ENCODE results near the gene TXNDC15.
"Not testable (repeated sequence)": the region's sequence is repeated elsewhere in the genome, so short reads cannot be mapped to it uniquely, and the experiment has no call there.

The TXNDC15 gene

GRCh38 chr5:134873987-134874830 is at the start of gene TXNDC15:
Gene TXNDC15, plus strand, starts transcription at chr5:134874371. Its CDS starts 57 bp downstream, at chr5:134874428.
- DNase-seq = peak; percentile 81 to 83

DNA sequence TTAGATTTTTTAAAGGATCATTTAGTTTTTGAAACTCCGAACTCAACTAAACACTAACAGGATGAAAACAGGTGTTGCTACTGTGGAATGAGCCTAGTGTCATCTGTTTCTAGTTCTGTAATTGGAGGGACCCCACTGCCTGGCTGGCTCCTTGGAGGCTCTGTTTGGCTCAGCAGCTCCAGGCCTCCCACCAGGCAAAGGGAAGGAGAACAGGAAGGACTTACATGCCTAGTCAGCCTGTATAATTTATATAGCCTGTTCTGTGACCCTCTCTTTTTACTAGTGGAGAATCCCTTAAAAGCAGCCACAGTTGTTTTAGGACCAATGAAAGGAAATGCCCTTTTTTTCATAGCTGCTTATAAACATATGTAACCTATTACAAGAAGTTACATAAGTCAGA is 49.5 kb upstream of the TXNDC15 start:
- DNase-seq = no peak

- no peak for DNase-seq
Measured at GRCh38 chr5:134825212-134825611, 49.0 kb upstream of the TXNDC15 start.

DNA sequence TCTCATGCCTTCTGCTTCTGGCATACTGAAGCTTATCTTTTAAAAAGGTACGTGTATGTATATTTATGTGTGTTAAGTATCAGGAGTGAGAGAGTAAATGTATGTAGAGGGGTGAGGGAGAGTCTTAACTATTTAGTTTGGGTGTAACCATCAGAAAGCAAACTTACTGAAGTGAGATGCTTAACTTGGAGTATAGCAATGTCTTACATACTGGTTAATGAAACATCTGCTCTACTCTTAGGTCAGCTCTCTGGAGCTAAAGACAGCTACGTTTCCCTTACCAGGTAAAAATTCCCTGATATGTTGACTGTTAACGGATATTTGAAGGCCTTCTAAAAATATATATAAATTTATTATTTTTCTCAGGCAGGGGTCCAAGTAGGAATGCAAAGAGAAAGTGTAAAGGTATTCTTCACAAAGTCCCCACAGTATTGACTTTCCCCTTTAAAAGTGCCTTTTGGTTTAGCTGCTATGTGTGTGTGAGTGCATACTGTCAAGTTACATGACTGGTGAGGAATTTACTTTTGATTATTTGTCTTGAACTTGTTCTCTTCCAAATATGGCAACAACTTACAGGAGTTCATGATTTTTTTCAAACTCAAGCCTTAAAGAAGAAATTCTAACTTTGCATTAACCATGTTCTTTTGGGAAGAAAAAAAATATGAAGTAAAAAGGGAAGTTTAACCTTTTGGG is 40.7 kb upstream of the TXNDC15 start:
- no peak for DNase-seq

DNA sequence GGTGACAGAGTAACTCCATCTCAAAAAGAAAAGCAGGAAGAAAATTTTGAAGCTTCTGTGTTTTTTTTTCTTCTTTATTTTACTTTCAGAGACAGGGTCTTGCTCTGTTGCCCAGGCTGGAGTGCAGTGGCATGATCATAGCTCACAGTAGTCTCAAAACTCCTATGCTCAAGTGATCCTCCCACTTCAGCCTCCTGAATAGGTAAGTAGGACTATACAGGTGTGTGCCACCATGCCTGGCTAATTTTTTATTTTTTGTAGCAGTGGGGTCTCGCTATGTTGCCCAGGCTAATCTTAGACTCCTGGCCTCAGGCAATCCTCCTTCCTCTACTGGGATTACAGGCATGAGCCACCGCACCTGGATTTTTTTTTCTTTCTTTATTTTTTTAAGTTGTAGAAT is 38.5 kb upstream of the TXNDC15 start:
- DNase-seq = no peak

DNA sequence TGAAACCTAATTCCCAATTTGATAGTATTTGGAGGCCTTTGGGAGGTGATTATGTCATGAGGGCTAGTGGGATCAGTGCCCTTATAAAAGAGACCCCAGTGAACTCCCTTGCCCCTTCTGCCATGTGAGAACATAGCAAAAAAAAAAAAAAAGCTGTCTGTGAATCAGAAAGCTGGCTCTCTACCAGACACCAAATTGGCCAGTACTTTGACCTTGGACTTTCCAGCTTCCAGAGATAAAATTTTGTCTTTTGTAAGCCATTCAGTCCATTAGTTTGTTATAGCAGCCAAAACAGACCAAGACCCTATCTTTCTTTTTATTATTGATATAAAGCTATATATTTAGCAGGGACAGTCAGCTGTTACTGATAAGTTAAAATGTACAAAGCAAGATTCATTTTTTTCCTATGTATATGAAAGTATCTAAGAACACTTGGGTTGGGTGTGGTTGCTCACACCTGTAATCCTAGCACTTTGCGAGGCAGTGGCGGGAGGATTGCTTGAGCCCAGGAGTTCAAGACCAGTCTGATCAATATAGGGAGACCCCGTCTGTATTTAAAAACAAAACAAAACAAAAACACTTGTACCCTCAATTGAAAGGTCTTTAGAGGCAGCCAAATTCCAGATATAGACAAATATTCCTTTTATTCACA is 36.5 kb upstream of the TXNDC15 start:
- DNase-seq = no peak

DNA sequence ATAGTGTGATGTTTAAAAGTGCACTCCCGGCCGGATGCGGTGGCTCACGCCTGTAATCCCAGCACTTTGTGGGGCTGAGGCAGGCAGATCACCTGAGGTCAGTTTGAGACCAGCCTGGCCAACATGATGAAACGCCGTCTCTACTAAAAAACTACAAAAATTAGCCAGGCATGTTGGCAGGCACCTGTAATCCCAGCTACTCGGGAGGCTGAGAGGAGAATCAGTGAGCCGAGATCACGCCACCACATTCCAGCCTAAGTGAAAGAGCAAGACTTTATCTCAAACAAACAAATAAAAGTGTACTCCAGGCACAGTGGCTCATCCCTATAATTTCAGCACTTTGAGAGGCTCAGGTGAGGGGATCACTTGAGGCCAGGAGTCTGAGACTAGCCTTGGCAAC is 35.8 kb upstream of the TXNDC15 start:
- not testable (repeated sequence) for DNase-seq

DNA sequence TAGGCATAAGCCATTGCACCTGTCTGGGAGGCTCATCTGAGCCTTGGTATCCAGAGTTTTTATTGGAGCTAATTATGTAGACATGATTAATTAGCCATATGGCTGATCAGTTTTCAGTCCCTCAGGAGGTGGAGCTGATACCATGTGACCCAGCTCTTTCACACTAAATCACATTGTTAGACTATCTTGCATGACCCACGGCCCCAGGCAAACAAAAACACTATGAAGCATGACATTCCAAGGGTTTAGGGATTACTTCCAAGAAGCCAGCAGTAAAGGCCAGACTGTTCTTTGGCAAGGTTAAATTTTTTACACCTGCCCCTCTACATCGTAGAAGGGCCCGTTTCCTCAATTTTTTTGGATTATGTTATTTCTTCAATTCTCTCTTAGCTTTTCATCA is 33.4 kb upstream of the TXNDC15 start:
- DNase-seq = no peak

DNA sequence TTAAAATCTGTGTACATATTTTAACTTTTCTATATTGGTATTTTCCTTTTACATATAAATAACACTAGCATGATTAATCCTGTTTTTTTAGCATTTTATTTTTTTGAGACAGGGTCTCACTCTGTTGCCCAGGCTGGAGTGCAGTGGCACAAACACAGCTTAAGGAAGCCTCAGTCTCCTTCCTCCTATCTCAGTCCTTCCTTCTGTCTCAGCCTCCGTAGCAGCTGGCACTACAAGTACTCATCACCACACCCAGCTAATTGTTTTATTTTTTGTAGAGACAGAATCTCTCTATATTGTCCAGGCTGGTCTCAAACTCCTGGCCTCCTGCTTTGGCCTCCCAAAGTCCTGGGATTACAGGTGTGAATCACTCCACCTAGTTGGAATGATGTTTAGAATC is 29.9 kb upstream of the TXNDC15 start:
- DNase-seq = no peak

DNA sequence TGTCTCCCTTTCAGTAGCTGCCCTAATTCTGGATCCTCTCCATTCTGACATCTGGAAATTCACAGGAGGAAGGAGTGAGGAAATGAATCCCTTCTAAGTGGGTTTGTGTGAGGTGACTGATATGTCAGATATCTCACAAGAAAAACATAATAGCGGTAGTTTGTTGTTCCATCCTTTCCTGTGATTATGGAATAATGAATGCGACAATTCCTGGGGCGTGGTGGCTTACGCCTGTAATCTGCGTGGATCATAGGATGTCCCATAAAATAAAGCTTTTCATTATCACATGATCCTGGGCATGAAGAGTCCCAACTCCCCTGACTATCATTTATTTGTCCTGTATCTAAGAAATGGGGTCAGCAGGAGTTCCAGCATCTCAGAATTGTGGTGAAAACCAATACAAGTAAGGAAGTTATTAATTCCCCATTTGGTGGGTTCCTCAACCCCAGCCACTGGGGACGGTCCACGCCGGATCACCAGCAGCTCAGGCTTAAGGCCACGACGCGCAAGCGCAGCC is 28.8 kb upstream of the TXNDC15 start:
- DNase-seq = no peak

DNA sequence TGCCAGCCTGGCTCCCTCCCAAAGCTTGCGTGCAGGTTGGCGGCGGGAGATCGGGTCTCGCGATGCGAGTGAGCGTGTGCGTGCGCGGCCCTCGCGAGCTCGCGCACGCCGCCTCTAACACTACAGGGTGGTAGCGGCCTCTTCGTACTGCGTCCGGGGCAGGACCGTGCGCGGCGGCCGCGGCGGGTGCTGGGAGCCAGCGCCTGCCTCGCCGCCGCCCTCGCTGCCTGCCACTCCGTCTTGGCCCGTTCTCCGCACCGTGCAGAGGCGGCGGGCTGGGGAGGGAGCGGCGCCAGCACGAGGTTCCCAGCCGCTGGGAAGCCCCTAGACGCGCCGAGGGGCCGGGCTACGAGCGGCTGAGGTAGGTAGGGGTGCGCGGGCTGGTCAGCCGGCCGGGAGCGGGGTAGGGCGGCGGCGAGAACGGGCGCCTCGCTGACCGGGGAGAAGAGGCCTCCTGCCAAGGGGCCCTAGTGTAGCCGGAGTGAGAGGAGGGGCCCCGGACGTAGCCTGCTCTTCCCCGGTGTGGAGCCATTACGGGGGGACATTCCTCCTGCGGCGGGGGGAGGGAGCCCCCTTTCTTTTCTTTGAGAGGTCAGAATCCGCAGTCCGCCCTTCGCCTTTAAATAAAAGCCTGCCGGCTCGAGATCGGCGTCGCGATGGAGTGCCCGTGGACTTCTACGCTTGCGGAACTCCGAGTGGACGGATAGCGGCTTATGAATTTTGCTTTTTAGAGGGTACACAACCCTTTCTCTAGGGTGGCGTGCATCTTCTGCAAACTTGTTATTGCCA is 28.1 kb upstream of the TXNDC15 start, which contains the start of gene C5orf24:
Gene C5orf24 (plus strand): TSS at position 117 of the 789 bp plus-strand sequence. CDS start 8,933 bp downstream, outside the sequence.
- peak; percentile 89 to 94 for DNase-seq

DNA sequence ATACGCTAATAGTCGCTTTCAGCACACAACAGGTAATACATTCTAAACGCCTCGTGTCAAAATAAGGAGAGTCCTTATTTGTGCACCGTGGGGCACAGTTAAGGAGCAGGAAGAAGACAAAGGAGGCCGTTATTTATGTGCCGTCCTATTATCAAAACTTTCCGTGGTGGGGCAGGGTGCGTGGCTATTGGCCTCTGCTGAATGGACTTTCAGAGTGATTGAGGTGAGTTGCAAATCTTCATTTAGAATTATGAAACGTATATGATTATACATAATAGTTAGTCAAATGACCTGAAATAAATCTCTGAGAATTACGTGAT is 27.6 kb upstream of the TXNDC15 start:
- peak; percentile 39 to 44 for DNase-seq

DNA sequence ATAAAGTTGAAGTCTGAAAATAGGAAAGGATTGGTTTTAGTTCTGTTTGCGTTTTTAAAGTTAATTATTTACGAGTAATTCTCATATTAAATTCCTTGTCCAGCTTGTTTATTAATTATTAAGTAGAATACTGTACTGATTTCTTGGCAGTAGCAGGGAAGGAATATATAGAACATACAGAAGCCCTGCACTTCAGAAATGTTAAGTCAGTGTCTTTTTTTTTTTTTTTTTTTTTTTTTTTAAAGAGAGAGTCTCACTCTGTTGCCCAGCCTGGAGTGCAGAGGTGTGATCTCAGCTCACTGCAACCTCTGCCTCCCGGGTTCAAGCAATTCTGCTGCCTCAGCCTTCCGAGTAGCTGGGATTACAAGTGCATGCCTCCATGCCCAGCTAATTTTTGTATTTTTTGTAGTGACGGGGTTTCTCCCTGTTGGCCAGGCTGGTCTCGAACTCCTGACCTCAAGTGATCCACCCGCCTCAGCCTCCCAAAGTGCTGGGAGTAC is 24.7 kb upstream of the TXNDC15 start:
- DNase-seq = not testable (repeated sequence)

DNA sequence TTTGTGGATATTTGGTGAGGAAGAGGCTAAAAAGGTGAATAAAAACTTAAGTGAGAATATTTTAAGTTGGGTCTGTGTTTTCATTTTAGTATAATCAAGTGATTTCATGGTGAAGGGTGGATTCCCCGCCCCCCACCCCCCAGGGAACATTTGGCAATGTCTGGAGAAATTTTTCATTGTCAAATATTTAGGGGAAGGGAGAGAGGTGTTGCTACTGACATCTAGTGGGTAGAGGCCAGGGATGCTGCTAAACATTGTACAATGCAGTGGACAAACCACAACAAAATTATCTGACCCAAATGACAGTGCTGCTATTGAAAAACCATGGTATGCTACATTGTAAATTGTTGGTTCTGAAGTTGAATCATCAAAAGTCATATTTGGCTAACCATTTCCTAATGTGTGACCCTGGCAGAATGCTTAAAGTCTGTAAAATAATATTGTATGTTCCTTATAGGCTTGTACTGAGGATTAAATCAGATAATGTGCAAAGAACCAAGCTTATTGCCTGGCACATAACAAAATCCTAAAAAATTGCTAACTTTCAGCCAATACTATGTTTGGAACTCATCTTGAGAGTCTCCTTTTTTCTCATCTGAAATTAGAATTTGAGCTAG is 22.8 kb upstream of the TXNDC15 start:
- DNase-seq = no peak

GRCh38 chr5:134856465-134856864 is 17.7 kb upstream of the TXNDC15 start:
- DNase-seq = not testable (repeated sequence)

- DNase-seq = no peak
Measured at GRCh38 chr5:134857401-134857800, 16.8 kb upstream of the TXNDC15 start.

DNA sequence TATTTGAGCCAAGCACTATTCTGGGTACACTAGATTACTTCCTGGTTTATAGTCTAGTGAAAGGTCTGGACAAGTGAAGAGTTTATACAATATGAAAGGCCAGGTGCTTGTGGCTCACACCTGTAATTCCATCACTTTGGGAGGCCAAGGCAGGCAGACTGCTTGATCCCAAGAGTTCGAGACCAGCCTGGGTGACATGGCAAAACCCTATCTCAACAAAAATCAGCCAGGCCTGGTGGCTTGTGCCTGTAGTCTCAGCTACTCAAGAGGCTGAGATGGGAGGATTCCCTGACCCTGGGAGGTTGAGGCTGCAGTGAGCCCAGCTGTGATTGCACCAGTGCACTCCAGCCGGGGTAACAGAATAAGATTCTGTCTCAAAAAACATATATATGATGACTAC is 9.5 kb upstream of the TXNDC15 start:
- DNase-seq = no peak

GRCh38 chr5:134873494-134873893 is 677 bp upstream of the TXNDC15 start:
- peak; percentile 24 to 39 for DNase-seq

DNA sequence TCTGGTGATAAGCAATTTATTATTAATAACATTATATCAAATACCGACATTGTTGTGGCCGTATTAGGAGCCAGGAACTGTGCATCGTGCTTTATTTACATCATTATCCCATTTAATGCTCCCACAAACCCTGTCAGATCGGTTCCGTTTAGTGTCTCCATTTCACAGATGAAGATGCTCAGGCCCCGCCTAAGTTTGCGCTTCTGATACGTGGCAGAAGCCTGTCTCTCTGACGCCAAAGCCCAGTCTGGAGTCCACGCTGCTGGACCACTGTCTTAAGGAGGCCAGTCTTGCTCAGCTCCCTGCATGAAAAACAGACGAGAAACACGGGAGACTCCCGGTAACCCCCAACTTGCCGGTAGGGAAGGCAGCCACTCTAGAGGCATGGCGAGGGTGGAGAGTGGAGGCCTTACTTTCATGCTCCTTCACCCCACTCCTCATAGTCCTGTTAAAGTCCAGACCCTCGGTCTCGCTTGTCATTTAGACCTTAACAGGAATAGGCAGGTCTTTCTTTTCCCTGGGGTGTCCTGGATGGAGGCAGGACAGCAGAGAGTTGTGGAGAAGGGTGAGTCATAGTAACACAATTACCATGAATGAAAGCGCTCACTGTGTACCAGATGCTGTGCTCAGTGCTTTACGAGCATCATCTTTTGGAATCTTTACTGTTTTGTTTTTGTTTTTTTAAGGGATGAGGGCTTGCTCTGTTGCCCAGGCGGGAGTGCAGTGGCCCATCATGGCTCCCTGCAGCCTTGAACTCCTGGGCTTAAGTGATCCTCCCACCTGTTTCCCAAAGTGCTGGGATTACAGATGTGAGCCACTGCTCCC is 872 bp downstream of the TXNDC15 start:
- peak; percentile 58 to 66 for DNase-seq

- DNase-seq = no peak
Measured at GRCh38 chr5:134877159-134877558, 3.0 kb downstream of the TXNDC15 start.

DNA sequence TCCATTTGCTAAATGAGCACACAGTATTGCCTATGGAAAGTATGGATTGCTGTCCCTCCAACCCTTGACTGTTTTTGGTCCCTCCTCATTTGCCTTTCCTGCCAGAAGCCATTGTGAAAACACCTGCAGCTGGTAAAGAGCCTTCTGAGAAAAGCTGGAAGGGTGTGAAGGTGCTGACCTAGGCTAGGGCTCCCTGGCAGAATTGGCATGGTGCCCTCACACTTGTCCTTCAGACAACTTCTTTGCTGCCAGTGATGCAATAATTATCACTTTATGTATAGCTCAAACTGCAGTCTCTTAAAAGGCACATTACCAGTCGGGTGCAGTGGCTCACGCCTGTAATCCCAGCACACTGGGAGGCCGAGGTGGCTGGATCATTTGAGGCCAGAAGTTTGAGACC is 4.2 kb downstream of the TXNDC15 start:
- DNase-seq = no peak
